GOT3 (cell line): ENCODE results near the gene PIAS3.
"Not testable (repeated sequence)": the region's sequence is repeated elsewhere in the genome, so short reads cannot be mapped to it uniquely, and the experiment has no call there.

ENCODE experiments used
- DNase-seq: peaks from one replicate; lab custom pipeline; 2025; ENCODE audit warnings: mixed read lengths; lab: John Stamatoyannopoulos, UW

Gene PIAS3

GRCh38 chr1:145823565-145824498 lies 35.0 kb downstream of the PIAS3 start, which contains the start of the genes POLR3C and RNF115:
POLR3C (plus strand) TSS chr1:145824200; CDS start chr1:145825777, 1,577 bp downstream.
RNF115 (minus strand) TSS chr1:145824095; CDS start chr1:145823873, 222 bp downstream.
- peak; percentile 66 for DNase-seq

- not testable (repeated sequence) for DNase-seq
Observed at GRCh38 chr1:145822779-145823331, 36.0 kb downstream of the PIAS3 start.

- not testable (repeated sequence) for DNase-seq
Observed at GRCh38 chr1:145818095-145818494, 40.8 kb downstream of the PIAS3 start.

- DNase-seq, result not testable (repeated sequence)
Observed at GRCh38 chr1:145812977-145813810, 45.7 kb downstream of the PIAS3 start.

GRCh38 chr1:145806844-145807243 lies 52.0 kb downstream of the PIAS3 start:
- DNase-seq, result no peak

GRCh38 chr1:145806408-145806807 lies 52.5 kb downstream of the PIAS3 start:
- no peak for DNase-seq

GRCh38 chr1:145805057-145805456 lies 53.8 kb downstream of the PIAS3 start:
- DNase-seq, result no peak

- DNase-seq, result no peak
Observed at GRCh38 chr1:145804235-145805045, 54.4 kb downstream of the PIAS3 start.

GRCh38 chr1:145799806-145800205 lies 59.1 kb downstream of the PIAS3 start:
- DNase-seq, result no peak
